ENCODE measurements around the gene LRRFIP1.

Gene LRRFIP1

DNA sequence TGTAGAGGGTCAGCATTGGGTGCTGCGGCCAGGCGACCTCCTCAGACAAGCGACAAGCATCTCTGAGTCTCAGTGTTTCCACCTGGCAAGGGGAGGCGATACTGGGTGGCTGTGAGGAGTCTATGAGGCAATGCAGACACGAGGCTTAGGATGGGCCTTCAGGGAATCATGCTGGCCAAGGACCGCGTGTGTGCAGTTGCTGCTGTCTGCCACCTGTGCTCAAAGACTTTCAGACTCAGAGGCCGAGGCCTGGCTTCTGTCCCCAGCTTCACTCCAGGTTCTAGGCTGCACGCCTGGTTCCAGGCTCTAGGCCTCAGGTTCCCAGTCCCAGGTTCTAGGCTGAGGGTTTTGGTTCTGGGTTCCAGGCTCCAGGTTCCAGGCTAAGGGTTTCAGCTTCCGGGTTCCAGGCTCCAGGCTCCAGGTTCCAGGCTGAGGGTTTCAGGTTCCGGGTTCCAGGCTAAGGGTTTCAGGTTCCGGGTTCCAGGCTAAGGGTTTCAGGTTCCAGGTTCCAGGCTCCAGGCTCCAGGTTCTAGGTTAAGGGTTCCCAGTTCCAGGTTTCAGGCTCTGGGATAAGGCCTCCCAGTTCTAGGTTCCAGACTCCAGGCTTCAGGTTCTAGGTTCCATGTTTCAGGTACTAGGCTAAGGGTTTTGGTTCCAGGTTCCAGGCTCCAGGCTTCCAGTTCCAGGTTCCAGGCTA lies 14.8 kb downstream of the LRRFIP1 start:
- no peak overlapping the region for H3K4me3 ChIP-seq (ENCODE audit: low read length)
- H3K9me3 ChIP-seq (ENCODE audit: control insufficient read depth, low read length): no peaks in the 10 kb centered on the region
- H3K36me3 ChIP-seq (ENCODE audit: control insufficient read depth, insufficient read depth, low read length): no peaks in the 10 kb centered on the region
- no peaks in the 10 kb centered on the region for H3K4me1 ChIP-seq (ENCODE audit: control insufficient read depth, insufficient read depth, low read length)
- H3K9ac ChIP-seq (ENCODE audit: low read length): no peak overlapping the region
- no peaks in the 10 kb centered on the region for H3K27me3 ChIP-seq (ENCODE audit: control insufficient read depth, insufficient read depth, low read length)

DNA sequence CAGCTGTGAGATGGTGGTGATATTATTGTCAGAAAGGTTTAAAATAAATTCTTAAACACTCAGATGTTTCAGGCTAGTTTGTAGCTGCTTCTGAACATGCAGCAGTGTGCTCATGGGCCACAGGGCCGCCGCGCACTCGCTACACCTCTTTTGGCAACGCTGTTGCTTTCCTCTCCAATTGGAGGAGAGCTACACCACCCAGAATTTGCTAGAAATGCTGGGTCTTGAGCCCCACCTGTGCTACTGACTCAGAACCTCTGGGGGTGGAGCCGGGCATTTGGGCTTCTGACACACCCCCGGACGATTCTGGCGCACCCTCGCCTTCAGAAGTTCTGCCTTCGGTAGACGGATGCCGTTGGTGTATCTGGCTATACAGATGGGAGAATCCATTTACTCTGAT lies 15.7 kb downstream of the LRRFIP1 start:
- H3K4me3 ChIP-seq (ENCODE audit: low read length): no peak overlapping the region

DNA sequence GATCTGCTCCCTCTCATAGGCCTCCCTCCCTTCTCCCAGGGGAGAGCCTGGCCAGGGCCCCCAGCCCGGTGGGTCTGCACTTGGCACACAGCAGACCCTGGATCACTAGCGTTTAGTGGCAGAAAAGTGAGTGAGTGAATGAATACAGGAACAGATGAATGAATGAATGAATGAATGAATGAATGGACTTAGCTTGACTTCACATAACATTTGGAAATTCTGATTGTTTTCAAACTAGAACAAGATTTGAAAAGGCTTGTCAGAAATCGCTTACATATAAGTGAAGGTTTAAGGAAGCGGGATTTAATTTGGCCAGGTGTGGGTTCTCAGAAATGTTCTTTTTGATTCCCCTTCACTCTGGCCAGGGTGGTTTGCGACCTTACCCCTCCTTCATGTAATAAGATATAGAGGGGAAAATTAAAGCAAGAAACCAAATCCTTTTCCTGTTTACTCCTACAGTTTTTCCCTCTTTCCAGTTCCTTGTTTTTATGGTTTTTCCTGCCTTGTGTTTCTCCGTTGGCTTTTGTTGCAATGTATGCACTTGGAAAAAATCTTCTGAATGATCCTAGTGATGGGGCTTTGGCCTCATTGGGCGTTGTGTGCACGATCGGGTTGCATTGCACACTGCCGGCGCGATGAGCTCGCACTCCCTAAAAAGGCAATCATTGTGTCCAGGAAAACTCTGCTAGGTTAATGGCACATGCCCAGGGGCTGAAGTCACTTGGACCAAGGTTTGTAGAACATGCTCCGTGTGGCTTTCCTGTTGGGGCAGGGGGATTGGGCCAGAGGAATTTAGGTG lies 16.4 kb downstream of the LRRFIP1 start:
- Histone ChIP-seq H3K9ac (ENCODE audit: low read length) (no peak overlapping the region), H3K36me3 (ENCODE audit: control insufficient read depth, insufficient read depth, low read length) (no peaks in the 10 kb centered on the region), H3K4me3 (ENCODE audit: low read length) (no peak overlapping the region), H3K27me3 (ENCODE audit: control insufficient read depth, insufficient read depth, low read length) (no peaks in the 10 kb centered on the region), H3K9me3 (ENCODE audit: control insufficient read depth, low read length) (no peaks in the 10 kb centered on the region), H3K4me1 (ENCODE audit: control insufficient read depth, insufficient read depth, low read length) (no peaks in the 10 kb centered on the region)

More for the DNA sequence above, 15.7 kb downstream of the LRRFIP1 start:
- no peak overlapping the region for H3K9ac ChIP-seq (ENCODE audit: low read length)
- H3K36me3 ChIP-seq (ENCODE audit: control insufficient read depth, insufficient read depth, low read length): no peaks in the 10 kb centered on the region
- no peaks in the 10 kb centered on the region for H3K9me3 ChIP-seq (ENCODE audit: control insufficient read depth, low read length)
- H3K4me1 ChIP-seq (ENCODE audit: control insufficient read depth, insufficient read depth, low read length): no peaks in the 10 kb centered on the region
- no peaks in the 10 kb centered on the region for H3K27me3 ChIP-seq (ENCODE audit: control insufficient read depth, insufficient read depth, low read length)

DNA sequence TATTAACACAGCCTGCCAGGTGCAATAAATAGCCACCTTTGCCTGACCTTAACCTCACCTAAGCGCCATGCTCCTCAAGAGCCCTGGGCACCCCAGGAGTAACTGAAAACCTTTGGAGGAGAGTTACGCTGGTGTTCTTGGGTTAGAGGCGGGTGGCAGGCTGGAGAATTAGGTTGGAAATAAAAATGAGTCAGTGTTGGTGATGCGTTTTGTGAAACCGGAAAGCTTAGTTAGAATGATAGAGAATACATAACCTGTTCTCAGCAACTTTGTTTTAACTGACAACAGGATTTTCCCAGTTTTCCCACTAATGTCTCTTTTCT lies 17.0 kb downstream of the LRRFIP1 start:
- no peaks in the 10 kb centered on the region for H3K27me3 ChIP-seq (ENCODE audit: control insufficient read depth, insufficient read depth, low read length)
- H3K9ac ChIP-seq (ENCODE audit: low read length): no peak overlapping the region
- no peaks in the 10 kb centered on the region for H3K36me3 ChIP-seq (ENCODE audit: control insufficient read depth, insufficient read depth, low read length)
- H3K9me3 ChIP-seq (ENCODE audit: control insufficient read depth, low read length): no peaks in the 10 kb centered on the region
- no peaks in the 10 kb centered on the region for H3K4me1 ChIP-seq (ENCODE audit: control insufficient read depth, insufficient read depth, low read length)
- H3K4me3 ChIP-seq (ENCODE audit: low read length): no peak overlapping the region

DNA sequence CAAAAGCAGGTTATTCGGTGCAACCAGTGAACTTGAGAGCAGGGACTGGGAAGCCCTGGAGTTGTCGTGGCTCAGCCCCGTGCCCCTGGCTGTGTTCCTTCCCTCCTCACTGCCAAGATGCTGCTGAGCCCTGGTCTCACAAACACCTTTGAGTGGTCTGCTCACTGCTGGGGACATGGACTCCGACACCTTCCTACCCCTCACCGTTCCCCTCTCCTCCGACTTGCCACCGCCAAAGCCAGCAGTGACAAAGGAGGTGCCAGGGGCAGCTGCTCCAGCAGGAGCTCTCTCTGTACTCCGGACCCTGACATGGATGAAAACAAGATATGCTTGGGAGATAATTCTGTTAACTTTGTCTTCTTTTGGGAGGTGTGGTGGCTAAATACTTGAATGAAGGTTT lies 17.9 kb downstream of the LRRFIP1 start:
- Histone ChIP-seq H3K9ac (ENCODE audit: low read length) (no peak overlapping the region), H3K9me3 (ENCODE audit: control insufficient read depth, low read length) (no peaks in the 10 kb centered on the region), H3K36me3 (ENCODE audit: control insufficient read depth, insufficient read depth, low read length) (no peaks in the 10 kb centered on the region), H3K27me3 (ENCODE audit: control insufficient read depth, insufficient read depth, low read length) (no peaks in the 10 kb centered on the region), H3K4me1 (ENCODE audit: control insufficient read depth, insufficient read depth, low read length) (no peaks in the 10 kb centered on the region), H3K4me3 (ENCODE audit: low read length) (no peak overlapping the region)

DNA sequence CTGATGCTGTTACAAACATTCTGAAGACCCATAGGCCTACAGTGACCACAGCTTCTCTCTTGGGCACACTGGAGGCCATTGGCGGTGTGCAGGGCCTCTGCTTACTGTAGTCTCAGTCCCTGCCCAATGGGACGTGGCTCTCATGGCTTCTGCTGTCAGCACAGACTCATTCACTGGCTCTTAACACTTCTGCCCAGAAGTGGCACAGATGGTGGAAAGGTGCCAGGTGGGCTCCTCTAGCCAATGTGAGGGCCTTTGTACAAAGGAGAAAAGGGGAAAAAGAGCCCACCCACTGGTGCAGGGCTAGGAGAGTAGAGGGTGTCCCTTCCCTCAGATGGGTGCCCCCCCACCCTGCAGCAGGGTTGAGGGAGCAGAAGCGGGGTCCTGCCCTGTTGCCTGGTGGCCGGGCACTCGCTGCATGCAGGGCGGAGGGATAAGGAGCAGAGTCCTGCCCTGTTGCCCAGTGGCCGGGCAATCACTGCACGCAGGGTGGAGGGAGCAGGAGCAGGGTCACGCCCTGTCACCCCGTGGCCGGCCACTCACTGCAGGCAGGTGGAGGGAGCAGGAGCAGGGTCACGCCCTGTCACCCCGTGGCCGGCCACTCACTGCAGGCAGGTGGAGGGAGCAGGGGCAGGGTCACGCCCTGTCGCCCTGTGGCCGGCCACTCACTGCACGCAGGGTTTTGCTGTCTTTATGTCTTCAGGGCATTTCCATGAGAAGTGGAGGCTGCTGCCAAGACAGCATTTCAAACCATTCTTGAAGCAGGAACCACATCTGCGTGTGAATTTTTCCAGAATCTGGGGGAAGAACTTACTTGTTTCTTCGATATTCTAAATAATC lies 20.0 kb downstream of the LRRFIP1 start:
- no peaks in the 10 kb centered on the region for H3K9me3 ChIP-seq (ENCODE audit: control insufficient read depth, low read length)
- H3K4me3 ChIP-seq (ENCODE audit: low read length): no peak overlapping the region
- H3K27me3 ChIP-seq (ENCODE audit: control insufficient read depth, insufficient read depth, low read length): no peaks in the 10 kb centered on the region
- no peaks in the 10 kb centered on the region for H3K4me1 ChIP-seq (ENCODE audit: control insufficient read depth, insufficient read depth, low read length)
- no peaks in the 10 kb centered on the region for H3K36me3 ChIP-seq (ENCODE audit: control insufficient read depth, insufficient read depth, low read length)
- no peak overlapping the region for H3K9ac ChIP-seq (ENCODE audit: low read length)

DNA sequence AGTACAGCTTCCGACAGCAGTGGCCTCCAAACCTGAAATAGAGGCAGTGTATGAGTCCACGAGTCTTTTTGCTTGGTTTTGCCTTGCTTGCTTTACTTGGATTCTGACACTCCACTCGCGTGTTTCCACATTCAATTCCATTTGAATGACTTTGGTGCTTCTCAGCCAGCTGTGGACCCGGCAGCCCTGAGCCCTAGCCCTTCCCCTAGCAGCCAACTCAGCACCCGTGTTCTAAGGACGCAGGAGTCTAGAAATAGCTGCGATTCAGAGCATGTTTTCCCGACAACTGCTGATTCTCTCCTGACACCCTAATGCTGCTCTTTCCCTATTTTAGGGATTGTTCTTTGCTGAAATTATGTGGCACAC lies 20.6 kb downstream of the LRRFIP1 start:
- no peaks in the 10 kb centered on the region for H3K4me1 ChIP-seq (ENCODE audit: control insufficient read depth, insufficient read depth, low read length)
- H3K9ac ChIP-seq (ENCODE audit: low read length): no peak overlapping the region
- H3K4me3 ChIP-seq (ENCODE audit: low read length): no peak overlapping the region
- H3K36me3 ChIP-seq (ENCODE audit: control insufficient read depth, insufficient read depth, low read length): no peaks in the 10 kb centered on the region
- no peaks in the 10 kb centered on the region for H3K27me3 ChIP-seq (ENCODE audit: control insufficient read depth, insufficient read depth, low read length)
- no peaks in the 10 kb centered on the region for H3K9me3 ChIP-seq (ENCODE audit: control insufficient read depth, low read length)

DNA sequence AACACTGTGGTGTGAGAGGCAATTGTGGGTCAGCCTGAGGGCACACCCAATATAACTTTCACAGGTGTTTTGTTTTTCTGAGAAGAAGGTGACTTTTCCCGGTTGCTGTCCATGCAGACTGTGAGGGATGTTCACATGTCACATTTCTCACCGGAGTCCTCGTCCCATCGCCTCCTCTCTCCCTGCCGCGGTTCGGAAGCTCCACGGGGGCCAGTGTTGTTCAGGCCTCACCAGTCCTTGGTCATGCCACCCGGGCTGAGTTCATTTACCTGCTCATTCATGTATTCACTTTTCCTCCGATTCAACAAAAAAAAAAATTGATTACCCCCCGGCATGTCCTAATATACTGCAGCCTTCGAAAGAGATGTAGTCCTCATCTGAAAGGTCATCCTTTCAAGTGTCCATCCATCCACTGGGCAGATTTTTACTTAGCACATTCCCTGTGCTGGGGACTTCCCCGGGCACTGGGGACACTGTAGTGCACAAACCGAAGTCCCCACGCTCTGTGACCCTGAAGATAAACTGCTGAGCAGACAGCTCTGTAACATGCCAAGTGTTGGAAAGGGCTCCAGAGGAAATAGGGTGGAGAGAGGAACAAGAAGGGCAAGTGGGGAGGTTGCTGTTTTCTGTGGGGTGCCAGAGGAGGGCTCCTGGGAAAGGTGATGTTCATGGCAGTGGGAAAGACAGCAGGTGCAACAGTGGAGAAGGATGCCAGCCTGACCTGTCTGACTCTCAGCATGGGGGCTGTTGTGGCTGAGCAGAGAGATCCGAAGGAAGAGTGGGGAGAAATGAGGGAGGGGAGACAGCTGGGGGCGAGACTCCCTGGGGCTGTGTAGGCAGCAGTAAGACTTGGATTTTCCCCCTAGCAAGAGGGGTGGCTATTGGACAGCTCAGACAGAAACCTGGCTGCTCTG lies 22.4 kb downstream of the LRRFIP1 start:
- Histone ChIP-seq H3K9me3 (ENCODE audit: control insufficient read depth, low read length) (no peaks in the 10 kb centered on the region), H3K4me1 (ENCODE audit: control insufficient read depth, insufficient read depth, low read length) (no peaks in the 10 kb centered on the region), H3K4me3 (ENCODE audit: low read length) (no peak overlapping the region), H3K9ac (ENCODE audit: low read length) (no peak overlapping the region), H3K36me3 (ENCODE audit: control insufficient read depth, insufficient read depth, low read length) (no peaks in the 10 kb centered on the region), H3K27me3 (ENCODE audit: control insufficient read depth, insufficient read depth, low read length) (no peaks in the 10 kb centered on the region)

DNA sequence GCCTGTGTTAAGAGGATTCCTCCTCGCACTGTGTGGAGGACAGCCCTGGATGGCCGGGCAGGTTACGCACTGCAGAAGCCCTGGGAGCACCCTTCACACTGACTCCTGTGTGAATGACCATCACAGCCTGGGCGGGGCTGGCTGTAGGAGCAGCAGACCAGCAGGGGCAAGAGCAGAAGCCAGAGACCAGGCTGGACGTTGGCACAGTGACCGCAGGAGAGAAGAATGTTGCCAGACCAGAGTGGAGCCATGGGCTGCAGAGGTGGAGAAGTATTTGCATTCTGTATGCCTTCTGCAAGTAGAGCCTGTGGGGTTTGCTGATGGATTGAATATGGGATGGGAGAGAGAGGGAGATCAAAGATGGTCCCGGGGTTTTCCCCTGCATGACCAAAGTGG lies 23.1 kb downstream of the LRRFIP1 start:
- H3K9me3 ChIP-seq (ENCODE audit: control insufficient read depth, low read length): no peaks in the 10 kb centered on the region
- no peaks in the 10 kb centered on the region for H3K36me3 ChIP-seq (ENCODE audit: control insufficient read depth, insufficient read depth, low read length)
- H3K4me1 ChIP-seq (ENCODE audit: control insufficient read depth, insufficient read depth, low read length): no peaks in the 10 kb centered on the region
- H3K27me3 ChIP-seq (ENCODE audit: control insufficient read depth, insufficient read depth, low read length): no peaks in the 10 kb centered on the region
- no peak overlapping the region for H3K9ac ChIP-seq (ENCODE audit: low read length)
- no peak overlapping the region for H3K4me3 ChIP-seq (ENCODE audit: low read length)

DNA sequence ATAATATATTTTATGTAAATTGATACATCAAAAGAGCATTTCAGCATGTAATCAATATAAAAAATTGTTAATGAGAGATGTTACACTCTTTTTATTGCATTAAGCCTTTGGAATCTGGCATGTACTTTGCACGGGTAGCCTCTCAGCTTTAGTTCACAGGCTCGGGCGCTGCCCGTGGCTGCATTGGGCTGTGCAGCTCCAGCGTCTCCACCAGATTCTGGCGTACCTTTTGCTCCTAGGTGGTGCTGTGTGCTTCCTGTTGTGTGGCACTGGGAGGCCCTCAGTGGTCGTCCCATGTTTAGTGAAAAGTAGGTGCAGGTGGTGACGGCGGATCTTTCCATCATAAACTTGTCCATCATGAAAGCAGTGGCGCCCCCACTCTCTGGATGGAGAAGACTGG lies 24.4 kb downstream of the LRRFIP1 start:
- Histone ChIP-seq H3K4me1 (ENCODE audit: control insufficient read depth, insufficient read depth, low read length) (no peaks in the 10 kb centered on the region), H3K9ac (ENCODE audit: low read length) (no peak overlapping the region), H3K9me3 (ENCODE audit: control insufficient read depth, low read length) (no peaks in the 10 kb centered on the region), H3K4me3 (ENCODE audit: low read length) (no peak overlapping the region), H3K27me3 (ENCODE audit: control insufficient read depth, insufficient read depth, low read length) (no peaks in the 10 kb centered on the region), H3K36me3 (ENCODE audit: control insufficient read depth, insufficient read depth, low read length) (no peaks in the 10 kb centered on the region)

DNA sequence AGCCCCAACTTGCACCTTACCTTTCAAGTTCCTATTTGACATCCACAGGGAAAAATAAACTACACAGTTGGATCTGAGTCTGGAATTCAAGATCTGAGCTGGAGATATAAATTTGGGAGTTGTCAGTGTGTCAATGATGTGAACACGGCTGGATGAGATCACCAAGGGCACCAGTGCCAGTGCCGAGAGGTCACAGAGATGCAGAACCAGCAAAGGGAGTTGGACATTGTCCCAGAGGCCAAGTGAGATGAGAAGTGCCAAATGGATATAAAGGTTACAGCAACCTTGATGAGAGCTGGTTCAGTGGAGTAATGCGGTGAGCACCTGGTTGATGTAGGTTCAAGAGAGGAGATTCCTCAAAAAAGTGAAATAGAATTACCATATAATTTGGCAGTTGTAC lies 24.8 kb downstream of the LRRFIP1 start:
- Histone ChIP-seq H3K27me3 (ENCODE audit: control insufficient read depth, insufficient read depth, low read length) (no peaks in the 10 kb centered on the region), H3K4me3 (ENCODE audit: low read length) (no peak overlapping the region), H3K36me3 (ENCODE audit: control insufficient read depth, insufficient read depth, low read length) (no peaks in the 10 kb centered on the region), H3K9me3 (ENCODE audit: control insufficient read depth, low read length) (no peaks in the 10 kb centered on the region), H3K4me1 (ENCODE audit: control insufficient read depth, insufficient read depth, low read length) (no peaks in the 10 kb centered on the region), H3K9ac (ENCODE audit: low read length) (no peak overlapping the region)
